Activated CD4-positive, alpha-beta T cell treated with anti-CD3 and anti-CD28 coated beads for 48 hours (primary cell): ENCODE measurements around the gene ADRA2B.
A peak's percentile ranks its signal among the peaks of the same experiment; 100 is the strongest.

Experiments used
- DNase-seq: peaks from one replicate; pipeline ENCODE4 v3.0.0-alpha.2; 2020

The ADRA2B gene

GRCh38 chr2:96115631-96116423, 544 bp downstream of the ADRA2B start:
- no peak for DNase-seq

- no peak for DNase-seq
Measured at GRCh38 chr2:96114903-96115581, 1.3 kb downstream of the ADRA2B start.

- DNase-seq, result no peak
Measured at GRCh38 chr2:96114546-96114902, 1.8 kb downstream of the ADRA2B start.

GRCh38 chr2:96113951-96114350, 2.4 kb downstream of the ADRA2B start:
- no peak for DNase-seq

- DNase-seq, result peak; percentile 59
Measured at GRCh38 chr2:96113367-96113677, 3.0 kb downstream of the ADRA2B start.

- DNase-seq, result no peak
Measured at GRCh38 chr2:96112501-96113366, 3.6 kb downstream of the ADRA2B start.

GRCh38 chr2:96111823-96112500, 4.4 kb downstream of the ADRA2B start:
- no peak for DNase-seq

- no peak for DNase-seq
Measured at GRCh38 chr2:96111257-96111640, 5.1 kb downstream of the ADRA2B start.

GRCh38 chr2:96110621-96111256, 5.6 kb downstream of the ADRA2B start:
- no peak for DNase-seq

- DNase-seq, result no peak
Measured at GRCh38 chr2:96109931-96110511, 6.3 kb downstream of the ADRA2B start.

- no peak for DNase-seq
Measured at GRCh38 chr2:96109361-96109680, 7.0 kb downstream of the ADRA2B start.

GRCh38 chr2:96108541-96109360, 7.6 kb downstream of the ADRA2B start:
- DNase-seq, result no peak

- DNase-seq, result no peak
Measured at GRCh38 chr2:96108151-96108540, 8.2 kb downstream of the ADRA2B start.

GRCh38 chr2:96107708-96108065, 8.7 kb downstream of the ADRA2B start:
- no peak for DNase-seq

GRCh38 chr2:96106991-96107707, 9.2 kb downstream of the ADRA2B start:
- no peak for DNase-seq

GRCh38 chr2:96105994-96106715, 10.2 kb downstream of the ADRA2B start:
- DNase-seq, result no peak

GRCh38 chr2:96105152-96105915, 11.0 kb downstream of the ADRA2B start:
- DNase-seq, result no peak

- no peak for DNase-seq
Measured at GRCh38 chr2:96104487-96104861, 11.9 kb downstream of the ADRA2B start.

- no peak for DNase-seq
Measured at GRCh38 chr2:96103761-96104486, 12.4 kb downstream of the ADRA2B start.
